GM18517 (cell line): Measurements from ENCODE around the gene UBE4B.
A peak's percentile ranks its signal among the peaks of the same experiment; 100 is the strongest.
"Not testable (repeated sequence)": the region's sequence is repeated elsewhere in the genome, so short reads cannot be mapped to it uniquely, and the experiment has no call there.

Experiments used
- ATAC-seq: cut with Tn5 transposase; IDR thresholded peaks from one replicate; pipeline ENCODE4 v1.9.1; 2021; ENCODE audit warnings: mild to moderate bottlenecking, moderate library complexity; ENCODE audit not compliant: unreplicated experiment

Gene UBE4B

DNA sequence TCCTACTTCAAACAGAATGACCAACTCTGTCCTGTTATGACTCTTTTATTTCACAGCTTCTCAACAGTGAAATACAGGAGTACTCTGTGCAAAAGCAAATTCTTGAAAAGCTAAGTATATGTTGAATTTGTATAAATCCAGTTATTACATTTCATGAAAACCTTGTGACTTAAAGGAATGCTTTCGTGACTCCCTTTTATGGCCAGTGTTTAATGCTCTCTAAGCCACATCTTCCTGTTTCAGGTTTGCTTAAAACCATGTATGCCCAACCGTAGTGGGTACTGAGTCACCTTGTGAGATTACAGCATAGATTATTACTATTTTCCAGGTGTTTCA lies 137.4 kb downstream of the UBE4B start:
- peak; percentile 56 for ATAC-seq

DNA sequence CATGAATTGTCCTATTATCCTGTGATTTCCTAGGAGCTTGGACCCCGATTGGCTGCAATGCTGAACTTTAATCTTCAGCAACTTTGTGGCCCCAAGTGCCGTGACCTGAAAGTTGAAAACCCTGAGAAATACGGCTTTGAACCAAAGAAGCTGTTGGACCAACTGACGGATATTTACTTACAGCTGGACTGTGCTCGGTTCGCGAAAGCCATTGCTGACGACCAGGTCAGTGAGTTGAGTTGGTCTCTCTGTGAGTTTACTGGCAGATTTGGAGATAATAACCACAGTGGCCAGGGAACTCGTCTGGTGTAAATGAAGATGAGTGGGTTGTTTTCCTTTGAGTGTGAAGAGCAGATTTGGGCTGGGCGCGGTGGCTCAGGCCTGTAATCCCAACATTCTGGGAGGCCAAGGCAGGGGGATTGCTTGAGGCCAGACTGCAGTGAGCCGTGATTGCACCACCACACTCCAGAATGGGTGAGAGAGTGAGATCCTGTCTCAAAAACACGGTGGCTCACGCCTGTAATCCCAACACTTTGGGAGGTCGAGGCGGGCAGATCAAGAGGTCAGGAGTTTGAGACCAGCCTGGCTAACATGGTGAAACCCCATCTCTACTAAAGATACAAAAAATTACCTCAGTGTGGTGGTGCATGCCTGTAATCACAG lies 138.5 kb downstream of the UBE4B start:
- ATAC-seq = no peak

DNA sequence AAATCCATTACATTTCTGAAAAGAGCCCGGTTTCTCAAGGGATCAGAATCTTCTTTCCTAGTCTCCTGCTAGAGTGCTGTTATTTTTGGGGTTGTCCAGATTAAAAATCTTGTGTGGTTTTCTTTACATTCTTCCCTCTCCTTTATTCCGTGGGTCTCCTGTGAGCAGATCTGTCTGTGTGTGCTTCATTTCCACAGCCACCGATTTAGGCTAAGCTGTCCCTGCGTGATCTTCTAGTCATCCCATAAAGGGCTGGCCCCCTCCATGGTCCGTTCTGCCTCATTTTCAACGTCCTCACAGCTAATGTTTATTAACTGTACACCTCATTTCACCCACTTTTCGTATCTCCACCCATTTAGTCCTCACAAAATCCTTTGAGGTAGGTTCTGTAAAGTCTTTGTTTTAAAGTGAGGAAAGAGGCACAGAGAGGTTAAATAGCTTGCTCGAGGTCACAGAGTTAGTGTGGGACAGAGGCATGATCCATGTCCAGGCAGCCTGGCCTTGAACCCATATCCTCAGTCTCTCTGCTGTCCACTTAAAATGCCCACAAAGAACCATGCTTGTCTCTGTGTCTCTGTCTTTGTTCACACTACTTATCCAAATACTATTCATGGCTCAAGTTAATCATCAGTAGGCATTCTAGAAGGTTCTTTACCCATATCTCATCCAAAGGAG lies 139.4 kb downstream of the UBE4B start:
- no peak for ATAC-seq

DNA sequence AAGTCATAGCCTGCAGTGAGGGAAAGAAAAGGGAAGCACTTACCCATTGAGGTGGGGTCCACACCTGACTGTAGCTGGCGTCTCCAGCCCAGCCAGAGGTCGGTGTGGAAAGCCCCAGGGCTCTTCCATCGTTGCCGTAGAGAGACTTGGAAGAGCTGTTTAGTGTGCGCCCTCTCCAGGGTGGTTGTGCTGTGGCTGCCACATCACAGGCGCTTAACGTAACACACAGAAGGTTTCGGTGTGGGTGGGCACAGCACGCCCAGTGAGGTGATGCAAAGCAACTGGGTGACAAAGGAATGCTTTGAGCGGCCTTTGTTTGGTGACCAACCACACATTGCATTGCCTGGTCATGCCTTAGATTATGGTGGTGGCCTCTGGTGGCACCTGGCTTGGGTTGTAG lies 140.8 kb downstream of the UBE4B start:
- ATAC-seq = no peak

DNA sequence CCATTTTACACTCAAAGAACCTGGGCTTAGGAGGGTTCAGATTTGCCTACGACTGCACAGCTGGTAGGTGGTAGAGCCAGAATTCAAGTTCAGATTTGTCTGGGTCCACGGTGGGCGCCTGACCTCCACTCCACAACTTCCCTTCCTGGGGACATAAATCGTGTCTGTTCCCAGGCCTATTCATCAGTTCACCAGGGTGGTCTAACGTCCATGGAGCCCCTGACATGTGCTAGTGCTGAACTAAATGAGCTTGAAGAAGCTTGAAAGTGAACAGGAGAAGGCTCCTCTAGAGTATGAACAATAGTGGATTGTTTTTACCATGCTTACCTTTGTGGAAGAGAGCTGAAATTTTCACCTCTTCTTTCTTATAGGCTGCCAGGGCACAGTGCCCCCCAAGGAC lies 145.1 kb downstream of the UBE4B start:
- no peak for ATAC-seq

DNA sequence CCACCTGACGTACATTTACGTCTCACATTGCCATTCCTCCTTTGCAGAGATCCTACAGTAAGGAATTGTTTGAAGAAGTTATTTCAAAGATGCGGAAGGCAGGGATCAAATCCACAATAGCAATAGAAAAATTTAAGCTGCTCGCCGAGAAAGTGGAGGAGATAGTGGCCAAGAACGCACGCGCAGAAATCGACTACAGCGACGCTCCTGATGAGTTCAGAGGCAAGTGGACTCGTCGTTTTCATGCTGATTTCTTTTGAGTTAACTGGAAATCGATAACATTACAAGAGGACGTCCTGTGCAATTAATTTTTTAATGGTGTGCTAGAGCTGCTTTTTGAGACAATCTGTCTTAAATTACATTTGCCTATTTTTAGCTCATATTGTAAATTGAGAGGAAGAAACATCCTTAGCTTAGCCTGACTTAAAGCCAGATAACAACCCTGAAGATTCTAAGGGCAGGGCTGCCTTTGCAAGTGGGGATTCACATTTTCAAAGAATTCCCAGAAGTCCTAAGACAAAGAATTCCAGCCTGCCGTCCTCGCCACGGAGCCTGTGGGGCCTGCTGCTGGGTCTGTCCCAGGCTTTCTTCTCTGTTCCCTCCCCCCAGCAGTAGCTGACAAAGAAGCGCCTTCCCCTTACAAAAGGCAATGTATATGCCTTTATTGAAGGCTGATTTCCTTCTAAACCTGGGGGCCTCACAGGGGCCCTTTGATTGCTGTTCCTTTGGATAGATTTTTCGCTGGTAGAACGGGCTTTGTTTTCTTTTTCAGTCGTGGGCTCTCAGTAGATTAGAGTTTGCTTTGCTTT lies 146.0 kb downstream of the UBE4B start:
- ATAC-seq = no peak

DNA sequence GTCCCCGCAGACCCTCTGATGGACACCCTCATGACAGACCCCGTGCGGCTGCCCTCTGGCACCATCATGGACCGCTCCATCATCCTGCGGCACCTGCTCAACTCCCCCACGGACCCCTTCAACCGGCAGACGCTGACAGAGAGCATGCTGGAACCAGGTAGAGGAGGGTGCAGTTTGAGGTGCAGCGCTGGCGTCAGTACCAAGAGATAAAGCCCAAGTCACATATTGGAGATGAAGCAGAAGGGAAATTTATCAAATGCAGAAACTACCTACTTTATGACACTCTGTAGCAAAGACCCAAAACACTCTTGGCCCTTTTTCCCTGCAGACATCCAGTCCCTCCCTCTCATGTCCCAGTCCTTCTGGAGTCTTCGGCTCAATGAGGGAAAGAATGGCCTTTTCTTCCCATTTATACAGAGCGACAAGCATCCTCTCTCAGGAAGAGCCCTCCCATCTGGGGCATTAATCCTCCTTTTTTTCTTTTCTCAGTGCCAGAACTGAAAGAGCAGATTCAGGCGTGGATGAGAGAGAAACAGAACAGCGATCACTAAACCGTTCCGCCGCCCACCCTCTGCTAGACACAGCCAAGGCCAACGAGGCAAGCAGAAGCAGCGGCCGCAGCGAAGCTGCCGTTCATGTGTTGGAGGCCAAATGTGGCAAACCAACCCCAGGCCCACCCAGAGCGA lies 146.8 kb downstream of the UBE4B start:
- ATAC-seq = no peak

DNA sequence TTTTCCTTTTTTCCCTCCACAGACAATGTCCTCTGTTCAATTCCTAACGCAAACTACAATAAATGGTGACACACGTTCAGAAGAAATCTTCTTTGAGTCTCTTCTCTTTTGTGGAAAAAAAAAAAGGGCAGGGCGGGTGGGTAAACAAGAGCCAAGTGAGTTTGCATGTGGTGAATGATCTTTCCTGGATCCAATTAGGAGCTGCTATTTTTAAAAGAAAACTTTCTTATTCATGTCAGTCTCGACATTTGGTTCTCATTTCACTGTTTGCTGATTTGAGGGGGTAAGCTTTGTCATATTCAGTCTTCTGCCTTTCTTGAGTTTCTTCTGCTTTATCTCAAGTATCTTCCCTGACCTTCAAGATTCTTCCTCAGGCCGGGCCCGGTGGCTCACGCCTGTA lies 148.4 kb downstream of the UBE4B start:
- no peak for ATAC-seq

DNA sequence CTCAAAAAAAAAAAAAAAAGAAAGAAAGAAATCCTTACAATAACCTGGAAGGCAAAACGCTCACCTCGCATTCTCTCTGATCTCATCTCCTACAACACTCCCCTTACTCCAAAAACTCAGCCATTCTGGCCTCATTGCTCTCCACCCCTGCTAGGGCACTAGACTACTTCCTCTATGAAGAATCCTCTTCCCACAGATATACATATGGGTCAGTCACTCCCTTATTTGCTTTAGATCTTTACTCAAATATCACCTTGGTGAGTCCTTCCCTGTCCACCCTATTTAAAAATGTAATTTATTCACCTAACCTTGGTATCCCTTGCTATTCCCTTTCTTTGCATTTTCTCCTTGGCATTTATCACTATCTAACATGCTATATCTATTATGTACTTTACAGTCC lies 153.0 kb downstream of the UBE4B start:
- no peak for ATAC-seq

DNA sequence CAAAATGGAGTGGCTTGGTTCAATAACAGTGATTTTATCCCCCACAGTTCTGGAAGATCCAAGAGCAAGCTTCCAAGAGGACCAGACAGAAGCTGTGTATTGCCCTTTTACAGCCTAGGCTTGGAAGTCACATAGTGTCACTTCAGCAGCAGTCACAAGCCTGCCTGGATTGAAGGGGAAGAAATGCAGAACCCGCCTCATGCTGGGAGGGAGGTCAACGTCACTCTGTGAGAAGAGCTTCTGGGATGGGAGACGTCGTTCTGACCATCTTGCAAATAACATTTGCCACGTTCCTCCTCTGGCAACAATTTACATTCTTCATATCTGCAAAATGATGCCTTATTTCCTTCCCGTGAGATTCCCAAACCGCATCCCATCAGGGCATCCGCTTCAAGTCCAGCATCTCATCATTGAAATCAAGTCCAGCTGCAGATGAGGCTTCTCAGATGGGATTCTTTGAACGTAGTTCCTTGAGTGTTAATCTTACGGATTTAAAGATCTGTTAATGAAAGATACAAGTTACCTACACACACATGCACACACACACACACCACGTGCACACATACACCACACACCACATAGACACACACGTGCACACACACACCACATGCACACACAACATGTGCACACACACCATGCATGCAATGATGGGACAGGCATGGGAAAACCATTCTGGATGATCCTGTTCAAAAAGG lies 153.7 kb downstream of the UBE4B start:
- no peak for ATAC-seq

DNA sequence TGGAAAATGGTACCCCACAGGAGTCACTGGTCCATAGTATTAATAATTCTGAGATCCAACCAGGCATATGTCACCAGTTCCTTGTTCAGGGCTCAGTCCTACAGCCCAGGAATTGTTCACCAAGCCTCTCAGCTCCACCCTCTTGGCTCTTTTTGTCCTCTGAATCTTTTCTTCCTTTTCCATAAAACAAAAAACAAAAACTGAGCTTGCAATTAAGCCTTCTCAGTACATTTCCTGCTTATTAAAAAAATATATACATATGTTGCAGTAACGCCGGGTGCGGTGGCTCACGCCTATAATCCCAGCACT lies 154.2 kb downstream of the UBE4B start:
- no peak for ATAC-seq

DNA sequence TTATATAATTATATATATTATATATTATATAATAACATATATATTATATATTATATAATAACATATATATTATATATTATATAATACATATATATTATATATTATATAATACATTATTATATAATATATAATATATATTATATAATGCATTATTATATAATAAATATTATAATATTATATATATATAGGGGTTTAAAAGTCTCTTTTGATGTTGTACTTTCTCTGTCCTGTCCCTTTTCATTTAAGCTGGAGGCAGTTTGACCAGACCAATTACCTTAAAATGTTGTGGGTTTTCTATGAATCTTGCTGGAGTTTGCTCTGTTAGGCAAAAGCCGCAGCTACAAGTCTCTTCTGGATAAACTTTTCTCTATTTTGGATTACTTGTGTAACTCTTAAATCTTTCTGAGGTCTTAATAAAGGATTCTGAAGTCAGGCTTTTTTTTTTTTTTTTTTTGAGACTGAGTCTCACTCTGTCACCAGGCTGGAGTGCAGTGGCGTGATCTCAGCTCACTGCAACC lies 155.4 kb downstream of the UBE4B start:
- no peak for ATAC-seq

DNA sequence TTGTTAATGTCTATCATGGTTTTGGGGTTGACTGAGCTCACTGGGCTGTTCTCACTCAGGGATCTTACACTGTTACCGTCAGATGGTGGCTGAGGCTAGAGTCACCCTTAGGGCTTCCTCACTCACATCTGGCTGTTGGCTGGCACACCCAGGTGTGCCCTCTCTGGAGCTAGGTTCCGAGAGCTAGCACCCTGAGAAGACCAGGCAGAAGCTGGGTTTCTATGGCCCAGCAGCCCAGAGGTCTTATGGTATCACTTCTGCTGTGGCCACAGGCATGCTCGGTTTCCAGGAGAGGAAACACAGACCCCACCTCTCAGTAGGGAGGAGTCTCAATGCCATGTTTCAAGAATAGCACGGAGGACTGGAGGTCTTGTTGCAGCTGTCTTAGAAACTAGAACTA lies 156.9 kb downstream of the UBE4B start:
- no peak for ATAC-seq

DNA sequence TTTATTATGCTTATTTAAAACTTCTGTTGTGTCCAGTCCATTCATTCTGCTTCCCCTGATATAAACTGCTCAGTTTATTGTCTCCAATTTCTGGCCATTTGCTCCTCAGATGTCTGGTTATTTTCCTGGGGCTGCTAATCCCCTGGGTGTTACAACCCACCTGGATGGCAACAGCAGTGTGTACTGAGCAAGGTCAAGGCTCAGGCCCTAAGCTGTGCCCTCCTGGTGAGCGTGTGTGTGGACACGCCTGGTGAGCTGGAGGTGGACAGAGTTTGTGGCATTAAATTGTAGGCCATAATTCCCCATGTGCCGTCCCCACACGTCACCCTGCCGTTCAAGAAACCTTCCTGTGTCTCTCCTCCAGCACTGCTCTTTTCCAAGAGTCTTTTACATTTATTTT lies 159.5 kb downstream of the UBE4B start:
- no peak for ATAC-seq

DNA sequence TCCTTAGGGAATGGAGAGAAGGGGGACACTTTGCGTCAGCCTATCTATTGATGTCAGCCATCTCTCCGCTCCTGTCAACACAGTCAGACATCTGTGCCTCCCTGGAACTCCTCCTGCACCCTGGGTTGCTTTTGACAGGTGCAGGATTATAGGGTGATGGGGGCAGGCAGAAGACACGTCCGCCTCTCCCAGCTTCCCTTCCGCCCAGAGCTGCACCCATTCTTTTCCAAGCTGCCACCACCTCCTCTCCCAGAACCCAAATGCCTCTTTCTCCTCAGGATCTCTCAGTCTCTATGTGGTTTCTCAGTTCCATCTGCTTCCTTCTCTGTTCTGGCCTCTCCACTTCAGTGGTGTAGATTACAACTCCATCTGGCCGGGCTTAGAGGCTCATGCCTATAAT lies 160.5 kb downstream of the UBE4B start:
- ATAC-seq = no peak

DNA sequence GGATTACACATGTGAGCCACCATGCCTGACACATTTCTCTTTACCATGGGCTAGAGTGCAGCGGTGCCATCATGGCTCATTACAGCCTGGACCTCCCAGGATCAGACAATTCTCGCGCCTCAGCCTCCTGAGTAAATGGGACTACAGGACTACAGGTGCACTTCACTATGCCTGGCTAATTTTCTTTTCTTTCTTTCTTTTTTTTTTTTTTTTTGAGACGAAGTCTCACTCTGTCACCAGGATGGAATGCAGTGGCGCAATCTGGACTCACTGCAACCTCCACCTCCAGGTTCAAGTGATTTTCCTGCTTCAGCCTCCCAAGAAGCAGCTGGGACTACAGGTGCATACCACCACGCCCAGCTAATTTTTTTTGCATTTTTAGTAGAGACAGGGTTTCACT lies 162.8 kb downstream of the UBE4B start:
- no peak for ATAC-seq

DNA sequence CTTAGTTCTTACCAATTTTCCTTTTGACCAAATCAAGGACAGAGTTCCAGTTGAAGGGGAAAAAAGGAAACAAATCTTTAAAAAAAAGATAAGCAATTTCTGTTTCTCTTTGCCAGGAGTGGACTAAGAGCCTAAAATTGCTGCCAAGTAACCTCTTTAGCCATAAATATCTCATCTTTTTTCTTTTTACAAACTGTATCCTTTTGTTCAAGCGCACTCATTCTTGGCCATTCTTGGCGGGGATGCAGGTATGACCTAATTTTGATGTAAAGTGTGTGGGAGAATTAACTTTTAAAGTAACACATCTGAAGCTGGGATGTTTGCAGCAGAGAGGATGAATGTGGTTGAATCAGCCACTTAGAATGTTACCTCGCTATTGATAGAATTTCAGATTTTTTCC lies 164.2 kb downstream of the UBE4B start:
- ATAC-seq = no peak

DNA sequence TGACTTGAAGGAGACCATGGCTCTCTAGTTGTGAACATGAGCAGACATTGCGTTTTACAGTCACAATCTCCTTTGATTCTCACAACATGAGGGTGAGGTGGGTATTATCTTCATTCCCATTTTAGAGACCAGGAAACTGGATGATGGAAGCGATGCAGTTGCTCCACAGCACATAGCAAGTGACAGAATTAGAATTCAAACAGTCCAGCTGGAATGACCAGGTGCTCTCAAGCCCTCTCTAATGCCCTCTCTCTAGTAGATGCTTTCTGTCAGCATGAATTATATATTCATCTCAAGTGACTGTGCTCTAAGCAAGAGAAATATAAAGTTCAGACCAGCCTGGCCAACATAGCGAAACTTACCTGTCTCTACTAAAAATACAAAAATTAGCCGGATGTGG lies 167.9 kb downstream of the UBE4B start:
- no peak for ATAC-seq

DNA sequence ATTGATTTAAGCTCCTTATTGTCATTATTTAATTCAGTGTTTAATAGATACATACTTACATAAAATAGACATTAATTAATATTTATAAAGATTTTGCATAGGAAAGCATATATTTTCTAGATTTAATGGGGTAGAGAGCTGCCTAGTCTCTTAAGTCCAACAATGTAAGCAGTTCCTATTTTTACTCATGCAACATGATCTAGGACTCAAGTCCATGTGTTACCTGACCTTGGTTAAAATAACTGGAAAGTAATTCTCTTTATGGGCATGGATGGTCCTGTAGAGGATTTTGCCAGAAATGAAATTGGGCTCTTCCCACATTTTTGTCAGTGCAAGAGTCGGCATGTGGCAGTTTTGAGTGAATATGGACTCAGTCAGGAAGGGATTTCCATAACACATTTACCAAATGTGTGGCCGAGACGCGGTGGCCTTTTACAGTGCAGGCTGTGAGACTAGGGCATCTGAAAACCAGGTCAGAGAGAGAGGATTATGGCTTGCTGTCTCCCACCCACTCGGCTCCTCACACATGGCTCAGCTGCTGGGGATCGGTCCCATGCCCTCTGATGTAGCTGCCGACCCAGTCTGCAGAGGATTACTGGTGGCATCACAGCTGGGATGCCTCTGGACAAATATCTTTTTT lies 171.4 kb downstream of the UBE4B start:
- no peak for ATAC-seq

DNA sequence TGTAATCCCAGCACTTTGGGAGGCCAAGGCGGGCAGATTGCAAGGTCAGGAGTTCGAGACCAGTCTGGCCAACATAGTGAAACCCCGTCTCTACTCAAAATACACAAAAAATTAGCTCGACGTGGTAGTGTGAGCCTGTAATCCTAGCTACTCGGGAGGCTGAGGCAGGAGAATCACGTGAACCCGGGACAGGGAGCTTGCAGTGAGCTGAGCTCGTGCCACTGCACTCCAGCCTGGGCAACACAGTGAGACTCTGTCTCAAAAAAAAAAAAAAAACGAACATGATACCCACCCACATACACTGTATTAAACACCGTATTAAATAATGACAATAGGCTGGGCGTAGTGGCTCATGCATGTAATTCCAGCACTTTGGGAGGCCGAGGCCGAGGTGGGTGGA lies 172.4 kb downstream of the UBE4B start:
- ATAC-seq = not testable (repeated sequence)

DNA sequence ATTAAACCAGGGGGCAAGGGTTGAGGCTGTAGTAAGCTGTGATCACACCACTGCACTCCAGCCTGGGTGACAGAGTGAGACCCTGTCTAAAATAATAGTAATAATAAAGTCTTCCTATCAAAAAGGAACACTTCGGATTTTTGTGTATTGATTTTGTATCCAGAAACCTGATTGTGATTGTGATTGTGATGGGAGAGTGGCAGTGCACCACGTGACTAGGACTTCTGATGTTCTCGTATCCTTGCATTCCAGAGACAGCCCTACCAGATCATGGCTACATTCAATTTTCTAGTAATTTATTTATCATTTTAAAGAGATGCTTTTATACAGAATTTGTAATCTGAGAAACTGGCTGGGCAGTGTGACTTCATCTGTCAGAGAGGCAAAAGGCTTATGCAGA lies 175.1 kb downstream of the UBE4B start:
- ATAC-seq = no peak
